ENCODE results near the gene SLC26A5.

The SLC26A5 gene

DNA sequence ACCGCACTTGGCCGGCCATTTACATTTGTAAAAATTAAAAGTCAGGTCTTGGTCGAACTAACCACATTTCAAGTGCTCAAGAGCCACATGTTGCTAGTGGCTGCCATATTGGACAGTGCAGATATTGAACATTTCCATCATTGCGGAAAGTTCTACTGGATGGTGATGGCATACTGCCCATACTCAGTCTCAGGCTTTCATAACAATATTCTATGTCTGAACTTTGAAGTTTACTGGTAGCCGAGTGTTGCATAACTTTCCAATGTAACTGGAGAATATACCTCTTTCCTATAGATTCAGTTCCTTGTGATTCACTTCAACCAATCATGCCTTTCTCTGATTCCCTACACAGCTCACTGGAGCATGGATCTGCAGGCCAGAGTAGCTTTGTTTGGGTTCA is 54.9 kb downstream of the SLC26A5 start:
- DNase-seq (ENCODE audit: insufficient read length, low spot score): no peak
- TF ChIP-seq POLR2A (IDR thresholded peaks at IDR 0.05; ENCODE audit: low read depth, low read length): no peak
- no peak for FAIRE-seq

- DNase-seq (ENCODE audit: insufficient read length, low spot score) (no peak), FAIRE-seq (no peak)
- TF ChIP-seq POLR2A (IDR thresholded peaks at IDR 0.05; ENCODE audit: low read depth, low read length): no peak
These were observed 56.7 kb downstream of the SLC26A5 start for GRCh38 chr7:103389263-103389662.

GRCh38 chr7:103388469-103389140 is 57.4 kb downstream of the SLC26A5 start:
- no peak for FAIRE-seq
- TF ChIP-seq POLR2A (IDR thresholded peaks at IDR 0.05; ENCODE audit: low read depth, low read length): no peak

GRCh38 chr7:103387242-103387641 is 58.8 kb downstream of the SLC26A5 start:
- no peak for FAIRE-seq
- TF ChIP-seq POLR2A (IDR thresholded peaks at IDR 0.05; ENCODE audit: low read depth, low read length): no peak

More at GRCh38 chr7:103388469-103389140, 57.4 kb downstream of the SLC26A5 start:
- DNase-seq (ENCODE audit: insufficient read length, low spot score): no peak

GRCh38 chr7:103382032-103382402 is 64.0 kb downstream of the SLC26A5 start:
- no peak for FAIRE-seq
- TF ChIP-seq POLR2A (IDR thresholded peaks at IDR 0.05; ENCODE audit: low read depth, low read length): no peak
- no peak for DNase-seq (ENCODE audit: insufficient read length, low spot score)

More at GRCh38 chr7:103387242-103387641, 58.8 kb downstream of the SLC26A5 start:
- no peak for DNase-seq (ENCODE audit: insufficient read length, low spot score)

- DNase-seq (ENCODE audit: insufficient read length, low spot score) (no peak), FAIRE-seq (no peak)
- TF ChIP-seq POLR2A (IDR thresholded peaks at IDR 0.05; ENCODE audit: low read depth, low read length): no peak
These were observed 64.6 kb downstream of the SLC26A5 start for GRCh38 chr7:103381280-103382031.

DNA sequence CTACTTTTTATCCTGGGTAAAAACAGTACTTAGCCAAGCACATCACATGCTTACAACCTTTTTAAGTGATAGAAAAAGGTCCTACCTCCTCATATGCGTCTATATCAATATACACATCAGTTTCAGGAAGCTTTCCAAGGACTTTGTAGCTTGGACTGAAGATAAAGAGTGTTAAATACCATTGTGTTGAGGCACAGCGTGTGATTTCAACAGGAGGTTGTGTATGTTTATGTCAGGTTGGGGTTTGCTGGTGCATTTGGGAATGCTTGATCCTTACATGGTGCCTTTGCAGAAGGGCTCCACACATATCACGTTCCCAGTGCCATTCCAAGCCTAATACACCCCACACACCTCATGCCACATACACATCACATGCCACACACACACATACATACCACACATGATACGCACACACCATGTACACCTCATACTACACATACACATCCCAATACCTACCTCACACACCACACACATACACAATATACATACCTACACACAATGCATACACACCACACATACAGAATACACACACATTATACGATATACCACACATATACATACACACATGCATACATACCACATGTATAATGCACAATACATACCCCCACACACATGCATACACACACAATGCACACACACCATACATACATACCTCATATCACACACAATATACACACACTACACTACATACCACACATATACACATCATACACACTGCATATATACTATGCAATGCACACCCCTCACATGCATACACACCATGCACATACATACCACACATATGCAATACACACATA is 65.4 kb downstream of the SLC26A5 start:
- TF ChIP-seq POLR2A (IDR thresholded peaks at IDR 0.05; ENCODE audit: low read depth, low read length): no peak
- FAIRE-seq (no peak), DNase-seq (ENCODE audit: insufficient read length, low spot score) (no peak)

- FAIRE-seq: no peak
- TF ChIP-seq POLR2A (IDR thresholded peaks at IDR 0.05; ENCODE audit: low read depth, low read length): no peak
- DNase-seq (ENCODE audit: insufficient read length, low spot score): no peak
These were observed 66.6 kb downstream of the SLC26A5 start for GRCh38 chr7:103379270-103379975.

DNA sequence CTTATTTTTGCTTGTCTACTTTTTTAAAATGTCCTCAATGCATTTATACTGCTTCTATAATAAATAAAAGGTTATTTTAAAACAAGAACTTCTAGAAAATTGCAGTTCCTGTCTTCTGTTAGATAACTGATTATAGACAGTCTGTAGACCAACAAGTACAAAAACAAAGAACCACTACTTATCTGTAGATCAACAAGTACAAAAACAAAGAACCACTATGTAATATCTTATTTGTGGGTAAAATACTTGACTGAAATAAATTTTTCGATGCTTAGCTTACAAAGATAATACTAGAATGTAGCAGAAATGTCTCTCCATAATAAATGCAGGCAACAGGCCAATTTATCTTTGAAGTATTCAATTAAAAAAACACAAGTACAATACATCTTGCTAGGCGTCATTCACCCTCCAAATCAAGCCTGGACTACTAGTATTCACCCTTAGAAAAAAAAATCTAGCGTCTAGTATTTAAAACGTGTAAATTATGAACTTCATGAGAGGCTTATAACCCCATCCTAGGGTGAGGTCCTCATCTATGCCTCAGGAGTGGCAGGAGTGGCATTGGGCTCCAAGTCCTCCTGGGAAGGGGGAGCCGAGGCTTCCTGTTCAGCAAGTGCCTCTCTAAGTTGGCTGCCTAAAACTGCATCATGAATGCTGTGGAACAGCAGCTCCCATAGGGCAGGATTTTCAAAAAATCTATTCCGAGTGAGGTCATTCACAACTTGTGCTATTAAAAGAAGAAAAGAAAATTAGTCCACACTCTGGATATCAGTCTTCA is 72.0 kb downstream of the SLC26A5 start:
- FAIRE-seq (no peak), DNase-seq (ENCODE audit: insufficient read length, low spot score) (no peak)
- no peak for TF ChIP-seq POLR2A (IDR thresholded peaks at IDR 0.05; ENCODE audit: low read depth, low read length)

- TF ChIP-seq POLR2A (IDR thresholded peaks at IDR 0.05; ENCODE audit: low read depth, low read length): no peak
- FAIRE-seq (no peak), DNase-seq (ENCODE audit: insufficient read length, low spot score) (no peak)
These were observed 76.6 kb downstream of the SLC26A5 start for GRCh38 chr7:103369432-103369831.

DNA sequence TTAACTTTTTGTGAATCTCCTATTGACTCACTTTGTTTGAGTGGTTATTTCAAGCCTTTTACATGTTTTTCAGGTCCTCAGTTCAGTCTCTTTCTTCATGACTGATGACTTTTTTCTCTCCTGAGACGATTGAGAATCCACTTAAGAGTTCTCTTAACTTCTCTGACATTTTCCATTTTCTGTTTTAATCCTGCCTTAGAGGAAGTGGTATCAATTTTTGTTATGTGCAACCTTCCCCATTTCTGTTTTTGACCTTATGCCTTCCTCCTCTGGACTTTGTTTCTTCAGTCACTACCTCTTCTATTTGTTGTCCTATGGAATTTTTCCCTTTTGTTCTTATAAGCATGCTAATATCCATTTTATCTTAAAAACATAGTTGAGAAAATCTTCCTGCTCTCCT is 96.2 kb downstream of the SLC26A5 start:
- DNase-seq (ENCODE audit: insufficient read length, low spot score) (no peak), FAIRE-seq (no peak)
- TF ChIP-seq POLR2A (IDR thresholded peaks at IDR 0.05; ENCODE audit: low read depth, low read length): no peak

- DNase-seq (ENCODE audit: insufficient read length, low spot score) (no peak), FAIRE-seq (no peak)
- TF ChIP-seq POLR2A (IDR thresholded peaks at IDR 0.05; ENCODE audit: low read depth, low read length): no peak
These were observed 97.0 kb downstream of the SLC26A5 start for GRCh38 chr7:103348959-103349358.

GRCh38 chr7:103348452-103348851 is 97.6 kb downstream of the SLC26A5 start:
- no peak for TF ChIP-seq POLR2A (IDR thresholded peaks at IDR 0.05; ENCODE audit: low read depth, low read length)
- FAIRE-seq: no peak
- DNase-seq (ENCODE audit: insufficient read length, low spot score): no peak
